HUES48 (cell line): Measurements from ENCODE around the gene USP2.

ENCODE experiments used
- H3K27ac ChIP-seq: one replicate; pipeline ENCODE4 v1.7.0; 2013; ENCODE audit warnings: low read depth, low read length, inconsistent platforms
- H3K27me3 ChIP-seq: 2 replicates; pipeline ENCODE4 v1.6.1; 2013; ENCODE audit warnings: mild to moderate bottlenecking, low read length; ENCODE audit not compliant: control insufficient read depth, insufficient read depth
- H3K36me3 ChIP-seq: 2 replicates; pipeline ENCODE4 v1.6.1; 2013; ENCODE audit warnings: low read length; ENCODE audit not compliant: control insufficient read depth, insufficient read depth
- H3K4me1 ChIP-seq: 2 replicates; pipeline ENCODE4 v1.6.1; 2013; ENCODE audit warnings: mild to moderate bottlenecking, low read length; ENCODE audit not compliant: control insufficient read depth, insufficient read depth
- H3K4me3 ChIP-seq: 2 replicates; pipeline ENCODE4 v1.5.1; 2013; ENCODE audit warnings: mild to moderate bottlenecking, low read depth, low read length
- H3K9ac ChIP-seq: 2 replicates; pipeline ENCODE4 v1.6.1; 2013; ENCODE audit warnings: mild to moderate bottlenecking, low read depth, low read length, moderate library complexity
- H3K9me3 ChIP-seq: 2 replicates; pipeline ENCODE4 v1.6.1; 2013; ENCODE audit warnings: low read length; ENCODE audit not compliant: control insufficient read depth, insufficient read depth

Gene USP2

GRCh38 chr11:119361056-119361787 lies 20.3 kb downstream of the USP2 start:
- H3K4me1 ChIP-seq = peaks cover 22% of the 10 kb centered on the region
- H3K4me3 ChIP-seq = peak overlapping the region; percentile 34
- H3K36me3 ChIP-seq = peaks cover 16% of the 10 kb centered on the region; the same call in 1 of the 2 replicates
- H3K27ac ChIP-seq = peak overlapping the region; percentile 85
- H3K9ac ChIP-seq = no peak overlapping the region
- no peaks in the 10 kb centered on the region for H3K9me3 ChIP-seq
- H3K27me3 ChIP-seq = peaks cover 48% of the 10 kb centered on the region

GRCh38 chr11:119359365-119360214 lies 21.9 kb downstream of the USP2 start:
- Histone ChIP-seq H3K27ac (no peak overlapping the region), H3K4me1 (peaks cover 22% of the 10 kb centered on the region), H3K9me3 (no peaks in the 10 kb centered on the region), H3K27me3 (peaks cover 44% of the 10 kb centered on the region), H3K4me3 (no peak overlapping the region), H3K9ac (no peak overlapping the region), H3K36me3 (peaks cover 16% of the 10 kb centered on the region; the same call in 1 of the 2 replicates)

GRCh38 chr11:119357074-119357473 lies 24.4 kb downstream of the USP2 start:
- Histone ChIP-seq H3K36me3 (peaks cover 16% of the 10 kb centered on the region; the same call in 1 of the 2 replicates), H3K27ac (no peak overlapping the region), H3K4me3 (no peak overlapping the region; the same call in 1 of the 2 replicates), H3K9me3 (no peaks in the 10 kb centered on the region), H3K4me1 (peaks cover 16% of the 10 kb centered on the region), H3K27me3 (peaks cover 20% of the 10 kb centered on the region), H3K9ac (no peak overlapping the region)

GRCh38 chr11:119356349-119357031 lies 25.0 kb downstream of the USP2 start:
- no peaks in the 10 kb centered on the region for H3K9me3 ChIP-seq
- H3K4me3 ChIP-seq = peak overlapping the region; percentile 78
- H3K36me3 ChIP-seq = peaks cover 16% of the 10 kb centered on the region; the same call in 1 of the 2 replicates
- H3K4me1 ChIP-seq = peaks cover 10% of the 10 kb centered on the region
- peak overlapping the region; percentile 55 for H3K9ac ChIP-seq
- H3K27me3 ChIP-seq = peaks cover 18% of the 10 kb centered on the region
- H3K27ac ChIP-seq = peak overlapping the region; percentile 57

GRCh38 chr11:119355091-119355843 lies 26.2 kb downstream of the USP2 start:
- Histone ChIP-seq H3K27ac (no peak overlapping the region), H3K27me3 (peaks cover 18% of the 10 kb centered on the region), H3K36me3 (peaks cover 16% of the 10 kb centered on the region; the same call in 1 of the 2 replicates), H3K9ac (no peak overlapping the region), H3K4me1 (no peaks in the 10 kb centered on the region), H3K4me3 (no peak overlapping the region), H3K9me3 (no peaks in the 10 kb centered on the region)

- Histone ChIP-seq H3K9ac (no peak overlapping the region), H3K4me1 (no peaks in the 10 kb centered on the region), H3K4me3 (no peak overlapping the region), H3K27ac (no peak overlapping the region), H3K27me3 (peaks cover 17% of the 10 kb centered on the region), H3K36me3 (peaks cover 2% of the 10 kb centered on the region; the same call in 1 of the 2 replicates), H3K9me3 (no peaks in the 10 kb centered on the region)
These were observed 28.6 kb downstream of the USP2 start for GRCh38 chr11:119352857-119353260.

GRCh38 chr11:119351232-119351631 lies 30.3 kb downstream of the USP2 start:
- Histone ChIP-seq H3K27me3 (peaks cover 16% of the 10 kb centered on the region), H3K4me3 (no peak overlapping the region), H3K36me3 (no peaks in the 10 kb centered on the region), H3K9ac (no peak overlapping the region), H3K9me3 (no peaks in the 10 kb centered on the region), H3K4me1 (no peaks in the 10 kb centered on the region), H3K27ac (no peak overlapping the region)

GRCh38 chr11:119350302-119350701 lies 31.2 kb downstream of the USP2 start:
- no peak overlapping the region for H3K4me3 ChIP-seq

GRCh38 chr11:119347940-119348605 lies 33.4 kb downstream of the USP2 start:
- no peaks in the 10 kb centered on the region for H3K9me3 ChIP-seq
- H3K9ac ChIP-seq = no peak overlapping the region

More at GRCh38 chr11:119350302-119350701, 31.2 kb downstream of the USP2 start:
- H3K27ac ChIP-seq = no peak overlapping the region
- no peaks in the 10 kb centered on the region for H3K9me3 ChIP-seq
- no peaks in the 10 kb centered on the region for H3K36me3 ChIP-seq
- peaks cover 10% of the 10 kb centered on the region; the same call in 1 of the 2 replicates for H3K27me3 ChIP-seq
- no peak overlapping the region for H3K9ac ChIP-seq
- no peaks in the 10 kb centered on the region for H3K4me1 ChIP-seq

GRCh38 chr11:119347242-119347641 lies 34.2 kb downstream of the USP2 start:
- no peak overlapping the region for H3K4me3 ChIP-seq

More at GRCh38 chr11:119347940-119348605, 33.4 kb downstream of the USP2 start:
- H3K27ac ChIP-seq = no peak overlapping the region
- H3K36me3 ChIP-seq = no peaks in the 10 kb centered on the region
- no peak overlapping the region for H3K4me3 ChIP-seq
- peaks cover 10% of the 10 kb centered on the region; the same call in 1 of the 2 replicates for H3K27me3 ChIP-seq
- no peaks in the 10 kb centered on the region for H3K4me1 ChIP-seq

More at GRCh38 chr11:119347242-119347641, 34.2 kb downstream of the USP2 start:
- Histone ChIP-seq H3K27me3 (peaks cover 19% of the 10 kb centered on the region), H3K9me3 (no peaks in the 10 kb centered on the region), H3K4me1 (no peaks in the 10 kb centered on the region), H3K36me3 (no peaks in the 10 kb centered on the region), H3K27ac (no peak overlapping the region), H3K9ac (no peak overlapping the region)
